Transverse colon (tissue), 4 donors: ENCODE measurements around the gene SCGB1D4. TPM values are rescaled to one million over a fixed set of nuclear protein-coding genes. Genes with fewer than 3 reads are reported as not detected.

Experiments used
- DNase-seq: peaks from one replicate; pipeline ENCODE4 v3.0.0-alpha.2; 2019
- H3K27ac ChIP-seq, 4 donors: fragments of 200-600 bp; sonication (generic); 2 replicates each; pipeline ENCODE4 v1.5.1; 2016 to 2018; ENCODE audit warnings: inconsistent platforms in 4 of 4
- H3K27me3 ChIP-seq: fragments of 200-600 bp; sonication (generic); 2 replicates; pipeline ENCODE4 v1.5.1; 2017; ENCODE audit warnings: inconsistent platforms
- H3K36me3 ChIP-seq, 4 donors: fragments of 200-600 bp; sonication (generic); 2 replicates each; pipeline ENCODE4 v1.5.1; 2017 to 2019; ENCODE audit warnings: inconsistent platforms in 4 of 4
- H3K4me1 ChIP-seq, 4 donors: fragments of 200-600 bp; sonication (generic); 2 replicates each; pipeline ENCODE4 v1.5.1; 2017 to 2020; ENCODE audit warnings: inconsistent platforms in 4 of 4
- H3K4me3 ChIP-seq, 4 donors: fragments of 200-600 bp; sonication (generic); 1 replicate in 1 of 4; 2 replicates in 3 of 4; pipeline versions ENCODE4 v1.5.1 to v1.6.1; 2017 to 2019; ENCODE audit warnings: inconsistent platforms in 4 of 4
- H3K9me3 ChIP-seq, 2 donors: fragments of 200-600 bp; sonication (generic); 2 replicates each; pipeline ENCODE4 v1.5.1; 2017 to 2019; ENCODE audit warnings: inconsistent platforms in 2 of 2
- CTCF ChIP-seq, 5 experiments: fragments of 200-600 bp in 3 of 5; fragments of 450-650 bp in 2 of 5; sonication (generic) in 3 of 5; IDR thresholded peaks; 1 replicate in 2 of 5; 2 replicates in 3 of 5; pipeline ENCODE4 v1.5.1; 2016 to 2017; ENCODE audit warnings: antibody characterized with exemption in 5 of 5, inconsistent platforms in 3 of 5, mild to moderate bottlenecking in 2 of 5, moderate library complexity in 1 of 5
- EP300 ChIP-seq: sonication (generic); formaldehyde crosslinking; IDR thresholded peaks from one replicate; pipeline ENCODE4 v1.6.1; 2017; ENCODE audit warnings: antibody characterized with exemption, low read depth
- POLR2A ChIP-seq: fragments of 450-650 bp; IDR thresholded peaks from one replicate; pipeline ENCODE4 v1.6.1; 2016; ENCODE audit warnings: antibody characterized with exemption, mild to moderate bottlenecking, moderate library complexity
- POLR2AphosphoS5 ChIP-seq, 3 donors: sonication (generic); formaldehyde crosslinking; IDR thresholded peaks; one replicate each; pipeline ENCODE4 v1.6.1; 2016; ENCODE audit warnings: antibody characterized with exemption in 3 of 3
- WGBS, 2 donors: methylation state at CpG; one replicate each; pipeline ENCODE4 v1.1.5; 2018; ENCODE audit warnings: low coverage in 1 of 2; 5-methylcytosine and 5-hydroxymethylcytosine counted together
- in situ Hi-C, 4 donors: fragments of 200-750 bp; cut with MboI; loops; one replicate each; pipeline versions ENCODE4 v1.15.0 to v1.15.1; 2017; ENCODE audit warnings: low sequenced_read_pairs in 3 of 4, low pct_ligation_motif_present in 1 of 4, low pct_unique_long_range_greater_than_20kb in 1 of 4
- intact Hi-C: fragments of 100-400 bp; cut with DNase I; formaldehyde crosslinking; loops from one replicate; pipeline ENCODE4 v1.15.1; 2023; ENCODE audit warnings: low total_unique reads
- total RNA-seq, 4 donors: library from RNA; depleted of rRNA; stranded (reverse); fragments of >200 nt; gene quantifications; one replicate each; pipeline ENCODE4 v1.1.0, GENCODE V29; 2016

Gene SCGB1D4
- total RNA-seq, 4 donors from 2014 or later = not detected

- in situ Hi-C loops = loop anchor here in 2 of 4 donors (25.0 kb wide), 2 partner anchors 94 to 444 kb away; partner anchors contain the start of gene SCGB2A1 (in 1 of the 2)
- TF ChIP-seq EP300 (no peak), POLR2AphosphoS5 (IDR thresholded peaks at IDR 0.05) (no peak), POLR2A (no peak), CTCF (IDR thresholded peaks at IDR 0.05) (no peak)
- Histone ChIP-seq H3K4me1 (no peaks in the 10 kb centered on the region), H3K4me3 (no peak overlapping the region), H3K27ac (no peak overlapping the region), H3K9me3 (no peaks in the 10 kb centered on the region), H3K36me3 (no peaks in the 10 kb centered on the region), H3K27me3 (peaks cover 26% of the 10 kb centered on the region)
- intact Hi-C loops = loop anchor here (5.0 kb wide), 1 partner anchor 139 kb away; no protein-coding TSS in a partner anchor
- 48% methylated on average over 6 of the region's 6 CpGs; no CpG with 5 or more reads in 1 of the 2 donors for WGBS, 2 donors
- DNase-seq = no peak
Measured at GRCh38 chr11:62306227-62306626, 7.4 kb upstream of the SCGB1D4 start.

- H3K4me1 ChIP-seq = no peaks in the 10 kb centered on the region
- H3K27me3 ChIP-seq = peaks cover 21% of the 10 kb centered on the region
- intact Hi-C loops = no loop called here
- H3K9me3 ChIP-seq = no peaks in the 10 kb centered on the region
- H3K4me3 ChIP-seq = no peak overlapping the region
- H3K27ac ChIP-seq = no peak overlapping the region
- no peak for DNase-seq
- no peaks in the 10 kb centered on the region for H3K36me3 ChIP-seq
- 52% methylated on average over 2 of the region's 2 CpGs; no CpG with 5 or more reads in 1 of the 2 donors for WGBS, 2 donors
- in situ Hi-C loops = no loop called here
- no peak for TF ChIP-seq POLR2A
- TF ChIP-seq CTCF (IDR thresholded peaks at IDR 0.05) = no peak
- no peak for TF ChIP-seq EP300
- TF ChIP-seq POLR2AphosphoS5 (IDR thresholded peaks at IDR 0.05) = no peak
Measured at GRCh38 chr11:62295504-62295903, 3.4 kb downstream of the SCGB1D4 start.

GRCh38 chr11:62280452-62280851, 18.4 kb downstream of the SCGB1D4 start:
- H3K4me1 ChIP-seq = no peaks in the 10 kb centered on the region
- no peaks in the 10 kb centered on the region for H3K9me3 ChIP-seq
- TF ChIP-seq EP300 (no peak), POLR2AphosphoS5 (IDR thresholded peaks at IDR 0.05) (no peak), POLR2A (no peak), CTCF (IDR thresholded peaks at IDR 0.05) (no peak)
- no peak overlapping the region for H3K27ac ChIP-seq
- H3K27me3 ChIP-seq = no peaks in the 10 kb centered on the region
- no peak overlapping the region for H3K4me3 ChIP-seq
- in situ Hi-C loops (no loop called here), intact Hi-C loops (no loop called here)
- no peaks in the 10 kb centered on the region for H3K36me3 ChIP-seq
- no peak for DNase-seq

- TF ChIP-seq EP300 (no peak), POLR2AphosphoS5 (IDR thresholded peaks at IDR 0.05) (no peak), CTCF (IDR thresholded peaks at IDR 0.05) (no peak), POLR2A (no peak)
- H3K27me3 ChIP-seq = peaks cover 9% of the 10 kb centered on the region
- H3K4me1 ChIP-seq = no peaks in the 10 kb centered on the region
- no peaks in the 10 kb centered on the region for H3K36me3 ChIP-seq
- in situ Hi-C loops = no loop called here
- 74 to 80% methylated on average over 5 to 7 of the region's 7 CpGs for WGBS, 2 donors
- H3K27ac ChIP-seq = no peak overlapping the region
- intact Hi-C loops = no loop called here
- H3K4me3 ChIP-seq = no peak overlapping the region
- H3K9me3 ChIP-seq = no peaks in the 10 kb centered on the region
- no peak for DNase-seq
Measured at GRCh38 chr11:62273789-62274275, 25.0 kb downstream of the SCGB1D4 start.
